Psoas muscle (tissue), 8 donors: Measurements from ENCODE around the gene CAMTA1. TPM values are rescaled to one million over a fixed set of nuclear protein-coding genes. Genes with fewer than 3 reads are reported as not detected.

ENCODE experiments used
- ATAC-seq, 4 donors: fragments of 200-7000 bp; cut with Tn5 transposase; one replicate each; pipeline ENCODE4 v1.9.1; 2020; ENCODE audit warnings: moderate library complexity in 3 of 4, mild to moderate bottlenecking in 2 of 4
- DNase-seq, 2 donors: peaks; one replicate each; pipeline ENCODE4 v3.0.0-alpha.2; 2020
- H3K27ac ChIP-seq: fragments of 200-600 bp; one replicate; pipeline ENCODE4 v1.8.0; 2022
- H3K27me3 ChIP-seq, 3 donors: fragments of 200-600 bp in 1 of 3; one replicate each; pipeline versions ENCODE4 v1.6.1 to v1.8.0; 2013 to 2022; ENCODE audit warnings: low read length in 2 of 3, mild to moderate bottlenecking in 2 of 3, moderate library complexity in 1 of 3; ENCODE audit not compliant: insufficient read depth in 3 of 3
- H3K36me3 ChIP-seq, 2 donors: fragments of 200-600 bp in 1 of 2; one replicate each; pipeline versions ENCODE4 v1.6.1 to v1.8.0; 2013 to 2022; ENCODE audit warnings: low read depth in 1 of 2, mild to moderate bottlenecking in 1 of 2, moderate library complexity in 1 of 2; ENCODE audit not compliant: insufficient read depth in 1 of 2
- H3K4me1 ChIP-seq: fragments of 200-600 bp; one replicate; pipeline ENCODE4 v1.8.0; 2022
- H3K4me3 ChIP-seq: fragments of 200-600 bp; one replicate; pipeline ENCODE4 v1.8.0; 2022; ENCODE audit warnings: mild to moderate bottlenecking
- H3K9me3 ChIP-seq: fragments of 200-600 bp; one replicate; pipeline ENCODE4 v1.8.0; 2022
- CTCF ChIP-seq: fragments of 200-600 bp; IDR thresholded peaks from one replicate; pipeline ENCODE4 v1.8.0; 2022; ENCODE audit warnings: antibody characterized with exemption
- WGBS, 3 donors: extraction: QIAGEN DNeasy Blood & Tissue Kit; methylation state at CpG; one replicate each; pipeline versions ENCODE4 v1.1.6 to v1.1.7; 2013; 5-methylcytosine and 5-hydroxymethylcytosine counted together
- intact Hi-C, 2 donors: fragments of 100-400 bp; cut with DNase I; formaldehyde crosslinking; loops; one replicate each; pipeline versions ENCODE4 v1.11.0 to v1.14.2; 2022
- polyA plus RNA-seq, 3 donors: library from polyadenylated mRNA; stranded (reverse); fragments of 200-250 nt; gene quantifications; one replicate each; pipeline ENCODE4 v1.2.3, GENCODE V29; 2013
- total RNA-seq, 4 donors: library from RNA; stranded (reverse); fragmentation: NEBNext Ultra II Directional in 2 of 4; extraction: Animal tissue kit (Norgen Biotek cat#: 25700) in 2 of 4; gene quantifications; one replicate each; pipeline versions ENCODE4 v1.2.1 to v1.2.4, GENCODE V29; 2021 to 2023
- donor health status: healthy with polysubstance abuse.
- donor health status: DM: no; HTN: no; CAD: no; lungs with moderate emphysema.
- donor health status: Bipolar disorder and iron deficiency.
- donor health status: healthy.
- donor health status: DM: yes; HTN: yes; CAD: no.
- donor health status: DM: no; HTN: no; CAD: no.
- donor health status: DM: no; HTN: no; CAD: no.
- donor health status: DM: yes; HTN: yes; CAD: no.

Gene CAMTA1
- total and polyA plus RNA-seq, 7 donors: 64.6 to 206 (median 76.5) TPM

DNA sequence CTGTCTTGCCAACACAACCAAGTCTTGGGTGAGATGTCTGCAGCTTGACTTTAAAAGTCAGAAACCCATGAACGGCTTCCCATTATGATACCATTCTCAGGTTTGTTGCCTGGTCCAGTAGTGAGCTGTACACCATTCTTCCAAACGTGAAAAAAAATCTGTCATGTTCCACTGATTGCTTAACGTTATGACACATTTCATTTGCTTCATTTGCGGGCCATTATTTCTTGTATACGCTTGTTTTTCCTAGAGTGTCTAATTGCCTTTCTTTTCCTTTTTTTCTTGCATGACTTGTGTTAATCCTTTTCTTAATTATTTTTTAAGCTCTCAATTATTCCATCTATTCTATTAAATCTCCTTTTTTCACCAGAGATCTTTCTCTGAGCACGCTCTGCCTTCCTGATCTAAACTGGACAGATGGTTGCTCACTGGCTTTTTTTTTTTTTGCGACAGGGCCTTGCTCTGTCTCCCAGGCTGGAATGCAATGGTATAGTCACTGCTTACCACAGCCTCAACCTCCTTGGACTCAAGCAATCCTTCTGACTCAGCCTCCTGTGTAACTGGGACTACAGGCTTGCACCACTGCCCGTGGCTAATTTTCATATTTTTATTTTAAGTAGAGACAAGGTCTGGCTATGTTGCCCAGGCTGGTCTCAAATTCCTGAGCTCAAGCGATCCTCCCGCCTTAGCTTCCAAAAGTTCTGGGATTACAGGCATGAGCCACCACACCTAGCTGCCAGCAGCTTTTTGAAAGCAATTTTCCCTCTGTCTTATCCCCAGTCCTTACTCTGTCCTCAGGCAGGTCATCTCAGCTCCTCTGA, 31.7 kb upstream of the CAMTA1 start:
- intact Hi-C loops: no loop called here
- ATAC-seq (no peak), DNase-seq (no peak)
- Histone ChIP-seq H3K27ac (no peak overlapping the region), H3K9me3 (no peaks in the 10 kb centered on the region), H3K36me3 (no peaks in the 10 kb centered on the region), H3K27me3 (peaks cover 0 to 4% (median 0%) of the 10 kb centered on the region in 3 donors), H3K4me1 (no peaks in the 10 kb centered on the region), H3K4me3 (no peak overlapping the region)
- no peak for TF ChIP-seq CTCF
- WGBS, 3 donors: 62 to 73% (median 62%) methylated on average over 10 of the region's 10 CpGs

- H3K27ac ChIP-seq: no peak overlapping the region
- 39 to 52% (median 49%) methylated on average over 1 of the region's 1 CpG for WGBS, 3 donors
- H3K9me3 ChIP-seq: no peaks in the 10 kb centered on the region
- no peaks in the 10 kb centered on the region for H3K36me3 ChIP-seq
- no peaks in the 10 kb centered on the region for H3K4me1 ChIP-seq
- TF ChIP-seq CTCF: no peak
- H3K4me3 ChIP-seq: no peak overlapping the region
- intact Hi-C loops: no loop called here
- DNase-seq (no peak), ATAC-seq (no peak)
- peaks cover 0 to 4% (median 0%) of the 10 kb centered on the region in 3 donors for H3K27me3 ChIP-seq
Observed at GRCh38 chr1:6756457-6756856, 28.8 kb upstream of the CAMTA1 start.

DNA sequence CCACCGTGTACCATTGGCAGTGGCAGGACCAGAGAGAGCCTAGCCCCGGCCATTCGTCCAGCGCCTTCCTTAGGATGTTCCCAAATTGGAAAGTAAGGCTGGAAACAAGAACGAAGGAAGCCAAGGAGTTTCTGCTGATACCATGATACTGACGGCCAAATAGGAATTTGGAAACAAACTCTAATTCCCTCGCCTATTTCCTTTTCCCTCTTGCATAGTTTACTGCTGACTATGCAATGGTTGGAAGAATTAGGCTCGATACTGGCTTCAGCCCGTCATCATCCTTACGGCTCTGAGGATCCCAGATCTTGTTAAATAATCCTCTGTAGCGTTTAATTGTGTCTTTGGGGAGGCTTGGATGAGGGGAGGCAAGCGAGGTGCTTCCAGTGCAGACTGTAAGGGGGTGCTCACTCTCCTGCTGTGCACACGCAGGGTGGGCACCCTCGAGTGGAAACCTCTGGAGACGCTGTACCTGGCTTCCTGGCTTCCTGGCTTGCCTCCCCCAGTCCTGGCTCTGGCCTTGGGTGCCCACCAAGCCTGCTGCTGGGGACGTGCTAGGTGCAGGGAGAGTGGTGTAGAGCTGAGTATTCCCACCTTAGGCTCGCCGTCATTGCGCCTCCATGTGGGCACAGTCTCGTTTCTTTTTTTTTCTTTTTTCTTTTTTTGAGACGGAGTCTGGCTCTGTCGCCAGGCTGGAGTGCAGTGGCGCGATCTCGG, 27.4 kb upstream of the CAMTA1 start:
- no peaks in the 10 kb centered on the region for H3K36me3 ChIP-seq
- H3K27ac ChIP-seq: no peak overlapping the region
- peaks cover 0 to 4% (median 0%) of the 10 kb centered on the region in 3 donors for H3K27me3 ChIP-seq
- no peaks in the 10 kb centered on the region for H3K4me1 ChIP-seq
- 62 to 70% (median 63%) methylated on average over 25 of the region's 25 CpGs for WGBS, 3 donors
- H3K9me3 ChIP-seq: no peaks in the 10 kb centered on the region
- no peak for ATAC-seq
- no peak for TF ChIP-seq CTCF
- H3K4me3 ChIP-seq: no peak overlapping the region
- intact Hi-C loops: no loop called here
- DNase-seq: no peak

DNA sequence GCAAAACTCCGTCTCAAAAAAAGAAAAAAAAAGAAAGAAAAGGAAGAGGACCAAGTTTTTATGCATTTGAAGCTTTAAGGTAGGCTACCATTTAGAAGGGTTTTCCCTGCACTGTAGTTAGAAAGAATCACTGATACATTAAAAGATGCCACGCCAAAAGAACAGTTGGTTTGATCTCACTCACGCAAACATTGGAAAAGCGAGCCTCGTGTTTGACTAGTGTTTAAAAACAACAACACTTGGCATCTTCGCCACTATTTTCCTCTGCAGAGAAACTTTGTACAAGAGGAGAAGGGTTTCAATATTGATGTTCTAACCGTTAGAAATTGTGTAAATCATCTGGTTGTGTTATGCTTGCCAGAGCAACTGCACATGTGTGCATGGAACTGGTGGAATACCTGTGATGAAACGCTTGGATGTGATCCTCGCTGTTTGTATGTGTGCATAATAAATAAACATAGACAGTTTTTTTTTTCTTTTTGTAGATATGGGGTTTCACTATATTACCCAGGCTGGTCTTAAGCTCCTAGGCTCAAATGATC, 24.0 kb upstream of the CAMTA1 start:
- no peak for DNase-seq
- H3K4me3 ChIP-seq: no peak overlapping the region
- no peak for TF ChIP-seq CTCF
- no peaks in the 10 kb centered on the region for H3K27me3 ChIP-seq
- intact Hi-C loops: no loop called here
- no peak for ATAC-seq
- H3K4me1 ChIP-seq: no peaks in the 10 kb centered on the region
- H3K27ac ChIP-seq: no peak overlapping the region
- no peaks in the 10 kb centered on the region for H3K36me3 ChIP-seq
- no peaks in the 10 kb centered on the region for H3K9me3 ChIP-seq
- WGBS, 3 donors: 76 to 78% (median 76%) methylated on average over 9 of the region's 9 CpGs
